Choroid plexus epithelial cell (primary cell): ENCODE measurements around the gene DDOST.

Experiments
- DNase-seq: peaks from one replicate; pipeline ENCODE4 v3.0.0-alpha.2; 2010; ENCODE audit warnings: low read depth
- H3K4me3 ChIP-seq: 2 replicates; pipeline ENCODE4 v1.5.1; 2011; ENCODE audit warnings: low read depth, mild to moderate bottlenecking, control low read depth, low read length, moderate library complexity
- TF ChIP-seq, protein P1 (sequence below): conservative IDR thresholded peaks from 2 replicates; pipeline ENCODE4 v1.5.1; 2011; ENCODE audit warnings: low read depth, mild to moderate bottlenecking, control low read depth, inconsistent platforms, low read length, moderate library complexity

The DDOST gene

DNA sequence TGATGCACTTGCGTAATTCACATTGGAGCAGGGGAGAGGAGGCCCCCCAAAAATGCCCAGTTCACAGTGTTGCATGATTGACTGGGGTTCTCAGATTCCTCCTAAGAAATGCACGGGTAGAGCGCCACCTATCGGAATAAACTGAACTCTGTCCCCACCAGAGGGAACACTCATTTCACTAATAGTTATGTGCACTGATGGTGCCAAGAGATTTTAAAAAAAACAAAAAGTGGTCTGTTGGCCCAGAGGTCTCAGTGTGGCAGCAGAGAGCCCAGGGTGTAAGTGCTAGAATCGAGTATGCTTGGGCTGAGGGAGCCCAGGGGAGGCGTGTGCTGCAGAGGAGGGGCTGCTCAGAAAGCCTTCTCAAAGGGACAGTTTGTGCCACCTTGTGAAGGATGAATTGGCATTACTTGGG lies 21.0 kb downstream of the DDOST start:
- no peak overlapping the region for H3K4me3 ChIP-seq
- peak; percentile 73 for DNase-seq
- TF ChIP-seq, protein P1, sequence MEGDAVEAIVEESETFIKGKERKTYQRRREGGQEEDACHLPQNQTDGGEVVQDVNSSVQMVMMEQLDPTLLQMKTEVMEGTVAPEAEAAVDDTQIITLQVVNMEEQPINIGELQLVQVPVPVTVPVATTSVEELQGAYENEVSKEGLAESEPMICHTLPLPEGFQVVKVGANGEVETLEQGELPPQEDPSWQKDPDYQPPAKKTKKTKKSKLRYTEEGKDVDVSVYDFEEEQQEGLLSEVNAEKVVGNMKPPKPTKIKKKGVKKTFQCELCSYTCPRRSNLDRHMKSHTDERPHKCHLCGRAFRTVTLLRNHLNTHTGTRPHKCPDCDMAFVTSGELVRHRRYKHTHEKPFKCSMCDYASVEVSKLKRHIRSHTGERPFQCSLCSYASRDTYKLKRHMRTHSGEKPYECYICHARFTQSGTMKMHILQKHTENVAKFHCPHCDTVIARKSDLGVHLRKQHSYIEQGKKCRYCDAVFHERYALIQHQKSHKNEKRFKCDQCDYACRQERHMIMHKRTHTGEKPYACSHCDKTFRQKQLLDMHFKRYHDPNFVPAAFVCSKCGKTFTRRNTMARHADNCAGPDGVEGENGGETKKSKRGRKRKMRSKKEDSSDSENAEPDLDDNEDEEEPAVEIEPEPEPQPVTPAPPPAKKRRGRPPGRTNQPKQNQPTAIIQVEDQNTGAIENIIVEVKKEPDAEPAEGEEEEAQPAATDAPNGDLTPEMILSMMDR = peak; percentile 83

DNA sequence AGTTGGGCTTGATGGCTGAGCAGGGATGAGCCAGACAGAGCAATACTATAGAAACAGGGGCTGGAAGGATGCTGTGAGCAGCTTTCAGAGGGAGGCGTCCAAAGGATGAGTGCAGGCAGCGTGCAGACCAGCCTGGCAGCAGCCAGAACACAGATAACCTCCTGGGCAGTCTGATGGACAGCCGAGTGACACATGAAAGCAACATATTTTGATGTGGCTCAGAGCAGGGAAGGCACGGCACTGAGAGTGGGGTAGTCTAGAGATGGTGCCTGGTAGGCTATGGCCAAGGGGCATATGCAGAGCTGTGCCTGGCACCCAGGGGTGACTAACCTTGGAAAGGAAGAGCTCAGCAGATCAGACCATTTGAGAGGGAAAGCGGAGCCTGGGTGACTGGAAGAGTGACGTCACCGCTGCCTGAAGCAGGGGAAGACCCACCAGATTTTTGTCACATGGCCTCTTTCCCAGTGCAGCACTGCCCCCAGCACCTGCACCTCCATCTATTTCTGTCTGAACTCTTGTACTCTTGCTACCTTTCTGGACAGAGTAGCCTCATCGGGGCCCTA lies 24.3 kb downstream of the DDOST start:
- no peak overlapping the region for H3K4me3 ChIP-seq
- TF ChIP-seq, protein P1 = no peak
- no peak for DNase-seq

DNA sequence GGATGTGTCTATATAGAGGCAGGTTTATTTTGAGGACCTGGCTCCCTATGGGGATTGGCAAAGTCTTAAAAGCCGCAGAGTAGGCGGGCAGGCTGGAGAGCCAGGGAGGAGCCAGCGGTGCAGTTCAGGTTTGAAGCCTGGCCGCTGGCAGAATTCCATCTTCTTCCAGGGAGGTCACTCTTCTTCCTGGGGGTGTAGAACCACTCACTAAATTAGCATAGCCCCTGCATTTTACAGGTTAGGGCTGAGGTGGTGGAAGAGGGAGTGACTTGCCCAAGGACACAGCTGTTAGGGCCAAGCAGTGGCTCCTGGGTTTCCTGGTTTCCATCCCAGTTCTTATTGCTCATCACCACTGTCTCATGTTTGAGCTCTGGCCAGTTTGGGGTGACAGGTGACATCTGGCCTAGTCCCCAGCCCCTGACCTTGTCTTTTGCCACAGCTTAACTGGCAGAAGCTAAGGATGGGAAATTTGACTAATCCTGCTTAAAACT lies 26.5 kb downstream of the DDOST start:
- DNase-seq = peak; percentile 72
- TF ChIP-seq, protein P1 = no peak
- peak overlapping the region; percentile 87 for H3K4me3 ChIP-seq

DNA sequence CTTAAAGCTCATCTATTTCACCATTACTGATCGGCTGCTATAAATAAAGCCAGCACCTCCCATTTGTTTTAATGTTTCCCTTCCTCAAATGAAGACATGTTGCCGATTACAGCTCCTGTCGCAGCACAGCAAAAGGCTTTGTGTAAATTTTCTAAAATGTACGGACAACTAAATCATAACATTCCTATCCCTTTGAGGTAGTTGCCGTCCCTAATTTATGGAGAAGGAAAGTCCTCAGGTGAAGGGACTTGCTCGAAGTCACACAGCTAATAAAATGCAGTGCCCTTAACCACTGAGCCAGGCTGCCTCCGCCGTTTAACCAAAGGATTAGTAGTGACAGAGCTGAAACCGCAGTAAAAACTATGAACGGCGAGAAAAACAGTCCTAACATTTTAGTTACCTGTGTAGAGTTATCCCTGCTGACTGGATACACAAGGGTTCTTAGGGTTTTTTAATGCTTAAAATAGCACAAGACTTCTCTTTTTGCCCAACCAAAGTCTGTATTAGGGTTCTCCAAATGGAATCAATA lies 27.0 kb downstream of the DDOST start:
- TF ChIP-seq, protein P1 = no peak
- DNase-seq = no peak
- H3K4me3 ChIP-seq = peak overlapping the region; percentile 87

DNA sequence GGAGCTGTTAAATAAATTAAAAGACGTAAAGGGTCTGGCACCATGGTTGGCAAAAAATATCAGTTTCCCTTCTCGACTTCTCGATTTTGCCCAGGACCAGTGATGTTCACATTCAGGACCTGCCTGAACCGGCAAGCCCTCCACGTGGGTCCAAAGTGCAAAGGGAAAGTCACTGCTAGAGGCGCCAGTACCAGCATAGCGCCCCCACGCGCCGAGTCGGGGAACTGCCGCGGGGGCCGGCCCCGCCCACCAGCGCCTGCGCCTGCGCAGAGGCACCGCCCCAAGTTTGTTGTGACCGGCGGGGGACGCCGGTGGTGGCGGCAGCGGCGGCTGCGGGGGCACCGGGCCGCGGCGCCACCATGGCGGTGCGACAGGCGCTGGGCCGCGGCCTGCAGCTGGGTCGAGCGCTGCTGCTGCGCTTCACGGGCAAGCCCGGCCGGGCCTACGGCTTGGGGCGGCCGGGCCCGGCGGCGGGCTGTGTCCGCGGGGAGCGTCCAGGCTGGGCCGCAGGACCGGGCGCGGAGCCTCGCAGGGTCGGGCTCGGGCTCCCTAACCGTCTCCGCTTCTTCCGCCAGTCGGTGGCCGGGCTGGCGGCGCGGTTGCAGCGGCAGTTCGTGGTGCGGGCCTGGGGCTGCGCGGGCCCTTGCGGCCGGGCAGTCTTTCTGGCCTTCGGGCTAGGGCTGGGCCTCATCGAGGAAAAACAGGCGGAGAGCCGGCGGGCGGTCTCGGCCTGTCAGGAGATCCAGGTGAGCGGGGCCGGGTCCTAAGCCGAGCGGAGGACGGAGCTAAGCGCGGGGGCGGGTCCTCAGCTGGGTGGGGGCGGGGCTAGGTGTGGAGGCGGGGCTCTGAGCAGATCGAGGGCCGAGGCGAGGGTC lies 27.7 kb downstream of the DDOST start, which contains the start of gene PINK1:
Gene PINK1, plus strand, starts transcription at position 269 of the 875 bp plus-strand sequence. Its CDS starts 91 bp downstream, at position 360.
- peak; percentile 71 for DNase-seq
- H3K4me3 ChIP-seq = peak within 1 kb of the TSS; percentile 87
- TF ChIP-seq, protein P1 = peak; percentile 77

DNA sequence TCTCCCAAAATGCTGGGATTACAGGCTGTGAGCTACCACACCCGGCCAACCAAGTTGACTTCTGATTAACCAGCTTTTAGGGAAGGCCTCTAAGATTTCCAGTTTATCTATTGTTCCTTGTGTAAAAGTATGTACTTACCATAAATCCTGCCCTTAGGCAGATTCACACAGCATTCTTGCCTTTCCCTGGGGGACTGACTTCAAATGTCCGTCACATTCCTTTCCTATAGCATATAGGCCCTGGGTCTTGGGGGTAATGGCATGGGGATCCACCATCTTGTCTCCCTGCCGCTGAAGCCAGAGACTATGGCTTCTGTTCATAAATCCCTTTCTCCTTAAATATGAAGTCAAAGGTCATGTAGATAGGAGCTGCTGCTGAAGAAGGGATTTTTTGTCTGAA lies 28.8 kb downstream of the DDOST start:
- no peak overlapping the region for H3K4me3 ChIP-seq
- TF ChIP-seq, protein P1 = no peak
- no peak for DNase-seq
